ENCODE data around the gene ANKUB1.
A peak's percentile ranks its signal among the peaks of the same experiment; 100 is the strongest.

Gene ANKUB1

GRCh38 chr3:149784064-149784704, 8.2 kb downstream of the ANKUB1 start:
- DNase-seq: no peak
- Histone ChIP-seq H3K9me3 (ENCODE audit: control insufficient read depth, low read length) (no peaks in the 10 kb centered on the region), H3K27me3 (replicated peaks; ENCODE audit: control insufficient read depth, insufficient read depth, low read length, poor library complexity, severe bottlenecking) (no peaks in the 10 kb centered on the region), H3K4me3 (ENCODE audit: insufficient read depth, low read depth, low read length, poor library complexity, severe bottlenecking) (no peak overlapping the region), H3K27ac (ENCODE audit: insufficient read depth, low read length, poor library complexity, severe bottlenecking) (no peak overlapping the region), H3K4me1 (ENCODE audit: control insufficient read depth, insufficient read depth, low read length, poor library complexity, severe bottlenecking) (no peaks in the 10 kb centered on the region), H3K36me3 (ENCODE audit: control insufficient read depth, insufficient read depth, low read length) (no peaks in the 10 kb centered on the region)

GRCh38 chr3:149783576-149783975, 8.8 kb downstream of the ANKUB1 start:
- DNase-seq: no peak
- Histone ChIP-seq H3K9me3 (ENCODE audit: control insufficient read depth, low read length) (no peaks in the 10 kb centered on the region), H3K36me3 (ENCODE audit: control insufficient read depth, insufficient read depth, low read length) (no peaks in the 10 kb centered on the region), H3K27ac (ENCODE audit: insufficient read depth, low read length, poor library complexity, severe bottlenecking) (no peak overlapping the region), H3K27me3 (replicated peaks; ENCODE audit: control insufficient read depth, insufficient read depth, low read length, poor library complexity, severe bottlenecking) (no peaks in the 10 kb centered on the region), H3K4me3 (ENCODE audit: insufficient read depth, low read depth, low read length, poor library complexity, severe bottlenecking) (no peak overlapping the region), H3K4me1 (ENCODE audit: control insufficient read depth, insufficient read depth, low read length, poor library complexity, severe bottlenecking) (no peaks in the 10 kb centered on the region)

- H3K4me3 ChIP-seq (ENCODE audit: insufficient read depth, low read depth, low read length, poor library complexity, severe bottlenecking): no peak overlapping the region
- DNase-seq: no peak
- no peaks in the 10 kb centered on the region for H3K27me3 ChIP-seq (replicated peaks; ENCODE audit: control insufficient read depth, insufficient read depth, low read length, poor library complexity, severe bottlenecking)
- no peaks in the 10 kb centered on the region for H3K4me1 ChIP-seq (ENCODE audit: control insufficient read depth, insufficient read depth, low read length, poor library complexity, severe bottlenecking)
- no peaks in the 10 kb centered on the region for H3K36me3 ChIP-seq (ENCODE audit: control insufficient read depth, insufficient read depth, low read length)
- H3K27ac ChIP-seq (ENCODE audit: insufficient read depth, low read length, poor library complexity, severe bottlenecking): no peak overlapping the region
- no peaks in the 10 kb centered on the region for H3K9me3 ChIP-seq (ENCODE audit: control insufficient read depth, low read length)
These were observed 10.6 kb downstream of the ANKUB1 start for GRCh38 chr3:149781741-149782140.

GRCh38 chr3:149781211-149781610, 11.1 kb downstream of the ANKUB1 start:
- no peak for DNase-seq
- no peak overlapping the region for H3K4me3 ChIP-seq (ENCODE audit: insufficient read depth, low read depth, low read length, poor library complexity, severe bottlenecking)
- H3K4me1 ChIP-seq (ENCODE audit: control insufficient read depth, insufficient read depth, low read length, poor library complexity, severe bottlenecking): no peaks in the 10 kb centered on the region
- no peak overlapping the region for H3K27ac ChIP-seq (ENCODE audit: insufficient read depth, low read length, poor library complexity, severe bottlenecking)
- H3K27me3 ChIP-seq (replicated peaks; ENCODE audit: control insufficient read depth, insufficient read depth, low read length, poor library complexity, severe bottlenecking): no peaks in the 10 kb centered on the region
- H3K36me3 ChIP-seq (ENCODE audit: control insufficient read depth, insufficient read depth, low read length): no peaks in the 10 kb centered on the region
- H3K9me3 ChIP-seq (ENCODE audit: control insufficient read depth, low read length): no peaks in the 10 kb centered on the region

GRCh38 chr3:149777414-149778214, 14.7 kb downstream of the ANKUB1 start:
- Histone ChIP-seq H3K4me3 (ENCODE audit: insufficient read depth, low read depth, low read length, poor library complexity, severe bottlenecking) (no peak overlapping the region), H3K9me3 (ENCODE audit: control insufficient read depth, low read length) (no peaks in the 10 kb centered on the region), H3K27me3 (replicated peaks; ENCODE audit: control insufficient read depth, insufficient read depth, low read length, poor library complexity, severe bottlenecking) (no peaks in the 10 kb centered on the region), H3K36me3 (ENCODE audit: control insufficient read depth, insufficient read depth, low read length) (no peaks in the 10 kb centered on the region), H3K4me1 (ENCODE audit: control insufficient read depth, insufficient read depth, low read length, poor library complexity, severe bottlenecking) (no peaks in the 10 kb centered on the region), H3K27ac (ENCODE audit: insufficient read depth, low read length, poor library complexity, severe bottlenecking) (no peak overlapping the region)
- DNase-seq: no peak

GRCh38 chr3:149776170-149776569, 16.2 kb downstream of the ANKUB1 start:
- Histone ChIP-seq H3K36me3 (ENCODE audit: control insufficient read depth, insufficient read depth, low read length) (no peaks in the 10 kb centered on the region), H3K4me3 (ENCODE audit: insufficient read depth, low read depth, low read length, poor library complexity, severe bottlenecking) (no peak overlapping the region), H3K27ac (ENCODE audit: insufficient read depth, low read length, poor library complexity, severe bottlenecking) (no peak overlapping the region), H3K27me3 (replicated peaks; ENCODE audit: control insufficient read depth, insufficient read depth, low read length, poor library complexity, severe bottlenecking) (no peaks in the 10 kb centered on the region), H3K4me1 (ENCODE audit: control insufficient read depth, insufficient read depth, low read length, poor library complexity, severe bottlenecking) (no peaks in the 10 kb centered on the region), H3K9me3 (ENCODE audit: control insufficient read depth, low read length) (no peaks in the 10 kb centered on the region)
- DNase-seq: no peak

GRCh38 chr3:149772861-149773260, 19.5 kb downstream of the ANKUB1 start:
- no peak for DNase-seq
- H3K9me3 ChIP-seq (ENCODE audit: control insufficient read depth, low read length): no peaks in the 10 kb centered on the region
- no peak overlapping the region for H3K27ac ChIP-seq (ENCODE audit: insufficient read depth, low read length, poor library complexity, severe bottlenecking)
- no peaks in the 10 kb centered on the region for H3K4me1 ChIP-seq (ENCODE audit: control insufficient read depth, insufficient read depth, low read length, poor library complexity, severe bottlenecking)
- H3K4me3 ChIP-seq (ENCODE audit: insufficient read depth, low read depth, low read length, poor library complexity, severe bottlenecking): no peak overlapping the region
- H3K27me3 ChIP-seq (replicated peaks; ENCODE audit: control insufficient read depth, insufficient read depth, low read length, poor library complexity, severe bottlenecking): no peaks in the 10 kb centered on the region
- no peaks in the 10 kb centered on the region for H3K36me3 ChIP-seq (ENCODE audit: control insufficient read depth, insufficient read depth, low read length)

GRCh38 chr3:149771652-149772271, 20.6 kb downstream of the ANKUB1 start:
- DNase-seq: peak in 1 of 3 donors; percentile 22
- Histone ChIP-seq H3K4me1 (ENCODE audit: control insufficient read depth, insufficient read depth, low read length, poor library complexity, severe bottlenecking) (no peaks in the 10 kb centered on the region), H3K9me3 (ENCODE audit: control insufficient read depth, low read length) (no peaks in the 10 kb centered on the region), H3K4me3 (ENCODE audit: insufficient read depth, low read depth, low read length, poor library complexity, severe bottlenecking) (no peak overlapping the region), H3K27ac (ENCODE audit: insufficient read depth, low read length, poor library complexity, severe bottlenecking) (no peak overlapping the region), H3K27me3 (replicated peaks; ENCODE audit: control insufficient read depth, insufficient read depth, low read length, poor library complexity, severe bottlenecking) (no peaks in the 10 kb centered on the region), H3K36me3 (ENCODE audit: control insufficient read depth, insufficient read depth, low read length) (no peaks in the 10 kb centered on the region)

- Histone ChIP-seq H3K27me3 (replicated peaks; ENCODE audit: control insufficient read depth, insufficient read depth, low read length, poor library complexity, severe bottlenecking) (no peaks in the 10 kb centered on the region), H3K4me1 (ENCODE audit: control insufficient read depth, insufficient read depth, low read length, poor library complexity, severe bottlenecking) (no peaks in the 10 kb centered on the region), H3K36me3 (ENCODE audit: control insufficient read depth, insufficient read depth, low read length) (no peaks in the 10 kb centered on the region), H3K4me3 (ENCODE audit: insufficient read depth, low read depth, low read length, poor library complexity, severe bottlenecking) (no peak overlapping the region), H3K9me3 (ENCODE audit: control insufficient read depth, low read length) (no peaks in the 10 kb centered on the region), H3K27ac (ENCODE audit: insufficient read depth, low read length, poor library complexity, severe bottlenecking) (no peak overlapping the region)
- DNase-seq: no peak
These were observed 22.1 kb downstream of the ANKUB1 start for GRCh38 chr3:149770246-149770645.

GRCh38 chr3:149768704-149769103, 23.6 kb downstream of the ANKUB1 start:
- Histone ChIP-seq H3K4me1 (ENCODE audit: control insufficient read depth, insufficient read depth, low read length, poor library complexity, severe bottlenecking) (no peaks in the 10 kb centered on the region), H3K27ac (ENCODE audit: insufficient read depth, low read length, poor library complexity, severe bottlenecking) (no peak overlapping the region), H3K4me3 (ENCODE audit: insufficient read depth, low read depth, low read length, poor library complexity, severe bottlenecking) (no peak overlapping the region), H3K27me3 (replicated peaks; ENCODE audit: control insufficient read depth, insufficient read depth, low read length, poor library complexity, severe bottlenecking) (peaks cover 6% of the 10 kb centered on the region), H3K9me3 (ENCODE audit: control insufficient read depth, low read length) (no peaks in the 10 kb centered on the region), H3K36me3 (ENCODE audit: control insufficient read depth, insufficient read depth, low read length) (no peaks in the 10 kb centered on the region)
- DNase-seq: no peak

All from effector memory CD4-positive, alpha-beta T cell (primary cell).